HG02981 (cell line): Measurements from ENCODE around the gene LUC7L3.
"Not testable (repeated sequence)": the region's sequence is repeated elsewhere in the genome, so short reads cannot be mapped to it uniquely, and the experiment has no call there.

Source experiments
- ATAC-seq: cut with Tn5 transposase; IDR thresholded peaks from one replicate; pipeline ENCODE4 v1.9.1; 2021; ENCODE audit warnings: mild to moderate bottlenecking, moderate library complexity; ENCODE audit not compliant: unreplicated experiment

LUC7L3 gene

GRCh38 chr17:50781167-50781566 lies 61.8 kb downstream of the LUC7L3 start:
- no peak for ATAC-seq

- ATAC-seq = peak; percentile 69
Measured at GRCh38 chr17:50783193-50783660, 63.8 kb downstream of the LUC7L3 start.

- no peak for ATAC-seq
Measured at GRCh38 chr17:50783905-50784304, 64.5 kb downstream of the LUC7L3 start.

- ATAC-seq = no peak
Measured at GRCh38 chr17:50785126-50785525, 65.7 kb downstream of the LUC7L3 start.

- no peak for ATAC-seq
Measured at GRCh38 chr17:50785946-50786570, 66.7 kb downstream of the LUC7L3 start.

GRCh38 chr17:50787106-50787505 lies 67.7 kb downstream of the LUC7L3 start:
- no peak for ATAC-seq

- ATAC-seq = no peak
Measured at GRCh38 chr17:50790618-50791017, 71.2 kb downstream of the LUC7L3 start.

GRCh38 chr17:50792132-50792531 lies 72.7 kb downstream of the LUC7L3 start:
- ATAC-seq = no peak

GRCh38 chr17:50793007-50793406 lies 73.6 kb downstream of the LUC7L3 start:
- no peak for ATAC-seq

- no peak for ATAC-seq
Measured at GRCh38 chr17:50794361-50794760, 75.0 kb downstream of the LUC7L3 start.

GRCh38 chr17:50797135-50797810 lies 77.9 kb downstream of the LUC7L3 start:
- ATAC-seq = no peak

- no peak for ATAC-seq
Measured at GRCh38 chr17:50798424-50799288, 79.3 kb downstream of the LUC7L3 start.

- ATAC-seq = no peak
Measured at GRCh38 chr17:50799582-50799981, 80.2 kb downstream of the LUC7L3 start.

- no peak for ATAC-seq
Measured at GRCh38 chr17:50800196-50800700, 80.8 kb downstream of the LUC7L3 start.

- ATAC-seq = no peak
Measured at GRCh38 chr17:50802609-50803571, 83.5 kb downstream of the LUC7L3 start.

- no peak for ATAC-seq
Measured at GRCh38 chr17:50803676-50804075, 84.3 kb downstream of the LUC7L3 start.

GRCh38 chr17:50804749-50805475 lies 85.5 kb downstream of the LUC7L3 start:
- not testable (repeated sequence) for ATAC-seq

GRCh38 chr17:50805486-50805885 lies 86.1 kb downstream of the LUC7L3 start:
- ATAC-seq = no peak
